ENCODE data around the gene CPNE2. TPM values are rescaled to one million over a fixed set of nuclear protein-coding genes. Genes with fewer than 3 reads are reported as not detected.

The CPNE2 gene
- total and polyA plus RNA-seq, 9 donors = 12.3 to 32.3 (median 18.1) TPM

- no peak for TF ChIP-seq POLR2A (IDR thresholded peaks at IDR 0.05)
- Histone ChIP-seq H3K27me3 (no peaks in the 10 kb centered on the region), H3K4me3 (no peak overlapping the region), H3K9me3 (no peaks in the 10 kb centered on the region), H3K36me3 (no peaks in the 10 kb centered on the region), H3K4me1 (ENCODE audit: insufficient read depth) (no peaks in the 10 kb centered on the region), H3K27ac (no peak overlapping the region)
- 65 to 78% (median 72%) methylated on average over 10 of the region's 10 CpGs for whole genome bisulfite sequencing, 3 donors
- DNase-seq = no peak
- intact Hi-C loops (cut with DNase I) = no loop called here
Measured at GRCh38 chr16:57137566-57138273, 45.3 kb downstream of the CPNE2 start.

GRCh38 chr16:57138281-57138935, 46.0 kb downstream of the CPNE2 start:
- Histone ChIP-seq H3K4me1 (ENCODE audit: insufficient read depth) (no peaks in the 10 kb centered on the region), H3K27me3 (no peaks in the 10 kb centered on the region), H3K36me3 (no peaks in the 10 kb centered on the region), H3K27ac (no peak overlapping the region), H3K9me3 (no peaks in the 10 kb centered on the region), H3K4me3 (no peak overlapping the region)
- intact Hi-C loops (cut with DNase I) = no loop called here
- TF ChIP-seq EP300 (IDR thresholded peaks at IDR 0.05) (no peak), CTCF (IDR thresholded peaks at IDR 0.05) (no peak), POLR2A (IDR thresholded peaks at IDR 0.05) (no peak)
- 82 to 88% (median 85%) methylated on average over 10 of the region's 10 CpGs for WGBS, 3 donors
- DNase-seq = peak in 1 of 5 donors; percentile 17

- Histone ChIP-seq H3K4me3 (no peak overlapping the region), H3K9me3 (no peaks in the 10 kb centered on the region), H3K36me3 (no peaks in the 10 kb centered on the region), H3K27me3 (no peaks in the 10 kb centered on the region), H3K27ac (no peak overlapping the region), H3K4me1 (ENCODE audit: insufficient read depth) (no peaks in the 10 kb centered on the region)
- TF ChIP-seq CTCF (IDR thresholded peaks at IDR 0.05) (no peak), EP300 (IDR thresholded peaks at IDR 0.05) (no peak), POLR2A (IDR thresholded peaks at IDR 0.05) (no peak)
- 93 to 94% (median 93%) methylated on average over 7 of the region's 7 CpGs for WGBS, 3 donors
- peak in 2 of 5 donors; percentile 5 to 19 for DNase-seq
- intact Hi-C loops (cut with DNase I) = loop anchor here in 1 of 4 donors (10.0 kb wide), 1 partner anchor 56 kb away; no protein-coding TSS in a partner anchor
Measured at GRCh38 chr16:57140931-57141668, 48.7 kb downstream of the CPNE2 start.

GRCh38 chr16:57141822-57142631, 49.6 kb downstream of the CPNE2 start:
- peak in 2 of 5 donors; percentile 5 to 8 for DNase-seq
- no peaks in the 10 kb centered on the region for H3K27me3 ChIP-seq
- intact Hi-C loops (cut with DNase I) = loop anchor here in 1 of 4 donors (10.0 kb wide), 1 partner anchor 57 kb away; no protein-coding TSS in a partner anchor
- H3K27ac ChIP-seq = no peak overlapping the region
- H3K4me3 ChIP-seq = no peak overlapping the region
- H3K4me1 ChIP-seq (ENCODE audit: insufficient read depth) = no peaks in the 10 kb centered on the region
- no peaks in the 10 kb centered on the region for H3K36me3 ChIP-seq
- TF ChIP-seq POLR2A (IDR thresholded peaks at IDR 0.05) (no peak), CTCF (IDR thresholded peaks at IDR 0.05) (no peak), EP300 (IDR thresholded peaks at IDR 0.05) (no peak)
- H3K9me3 ChIP-seq = no peaks in the 10 kb centered on the region
- 84 to 88% (median 86%) methylated on average over 16 of the region's 16 CpGs for WGBS, 3 donors

All from ovary (tissue), 9 donors.